NK-92 (cell line): ENCODE results near the gene RNF182.
"Not testable (repeated sequence)": the region's sequence is repeated elsewhere in the genome, so short reads cannot be mapped to it uniquely, and the experiment has no call there.

Experiments used
- DNase-seq: peaks from one replicate; lab custom pipeline; 2025; ENCODE audit not compliant: unreplicated experiment; lab: John Stamatoyannopoulos, UW

Gene RNF182

GRCh38 chr6:13993416-13993815 is 68.7 kb downstream of the RNF182 start:
- DNase-seq, result no peak

- DNase-seq, result no peak
Measured at GRCh38 chr6:13998356-13998755, 73.6 kb downstream of the RNF182 start.

GRCh38 chr6:14000901-14001300 is 76.1 kb downstream of the RNF182 start:
- DNase-seq, result no peak

GRCh38 chr6:14001329-14002012 is 76.7 kb downstream of the RNF182 start:
- no peak for DNase-seq

DNA sequence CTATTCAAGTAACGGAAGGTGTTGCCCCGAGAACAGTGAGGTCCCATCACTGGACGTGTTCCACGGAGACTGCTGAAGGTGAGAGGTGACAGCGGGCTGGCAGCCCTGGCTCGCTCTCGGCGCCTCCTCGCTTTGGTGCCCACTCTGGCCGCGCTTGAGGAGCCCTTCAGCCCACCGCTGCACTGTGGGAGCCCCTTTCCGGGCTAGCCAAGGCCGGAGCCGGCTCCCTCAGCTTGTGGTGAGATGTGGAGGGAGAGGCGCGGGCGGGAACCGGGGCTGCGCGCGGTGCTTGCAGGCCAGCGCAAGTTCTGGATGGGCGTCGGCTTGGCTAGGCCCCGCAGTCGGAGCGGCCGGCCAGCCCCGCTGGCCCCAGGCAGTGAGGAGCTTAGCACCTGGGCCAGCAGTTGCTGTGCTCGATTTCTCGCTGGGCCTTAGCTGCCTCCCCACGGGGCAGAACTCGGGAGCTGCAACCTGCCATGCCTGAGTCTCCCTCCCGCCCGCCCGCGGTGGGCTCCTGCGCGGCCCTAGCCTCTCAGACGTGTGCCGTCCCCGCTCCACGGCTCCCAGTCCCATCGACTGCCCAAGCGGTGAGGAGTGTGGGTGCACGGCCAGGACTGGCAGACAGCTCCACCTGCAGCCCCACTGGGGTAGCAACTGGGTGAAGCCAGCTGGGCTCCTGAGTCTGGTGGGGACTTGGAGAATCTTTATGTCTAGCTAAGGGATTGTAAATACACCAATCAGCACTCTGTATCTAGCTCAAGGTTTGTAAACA is 77.6 kb downstream of the RNF182 start:
- no peak for DNase-seq

- DNase-seq, result no peak
Measured at GRCh38 chr6:14004258-14004657, 79.5 kb downstream of the RNF182 start.

- DNase-seq, result no peak
Measured at GRCh38 chr6:14008809-14009208, 84.1 kb downstream of the RNF182 start.

GRCh38 chr6:14009431-14009830 is 84.7 kb downstream of the RNF182 start:
- no peak for DNase-seq

DNA sequence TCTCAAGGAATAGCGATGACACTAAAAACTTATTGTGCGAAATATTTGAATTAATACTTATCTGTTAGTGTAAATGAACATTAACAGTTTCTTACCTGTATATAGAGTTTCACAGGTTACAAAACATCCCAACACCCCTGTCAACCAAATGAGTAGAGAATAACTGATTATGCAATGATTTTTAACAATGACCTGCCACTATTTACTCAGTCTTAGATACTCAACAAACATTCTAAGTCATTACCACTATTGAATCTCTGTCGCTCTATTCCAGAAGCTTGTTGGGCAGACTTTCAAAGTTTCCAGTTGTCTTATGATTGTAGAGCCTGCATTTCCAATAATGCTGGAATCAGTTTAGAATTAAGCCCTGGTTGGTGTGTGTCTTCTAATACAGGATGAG is 85.5 kb downstream of the RNF182 start:
- DNase-seq, result no peak

DNA sequence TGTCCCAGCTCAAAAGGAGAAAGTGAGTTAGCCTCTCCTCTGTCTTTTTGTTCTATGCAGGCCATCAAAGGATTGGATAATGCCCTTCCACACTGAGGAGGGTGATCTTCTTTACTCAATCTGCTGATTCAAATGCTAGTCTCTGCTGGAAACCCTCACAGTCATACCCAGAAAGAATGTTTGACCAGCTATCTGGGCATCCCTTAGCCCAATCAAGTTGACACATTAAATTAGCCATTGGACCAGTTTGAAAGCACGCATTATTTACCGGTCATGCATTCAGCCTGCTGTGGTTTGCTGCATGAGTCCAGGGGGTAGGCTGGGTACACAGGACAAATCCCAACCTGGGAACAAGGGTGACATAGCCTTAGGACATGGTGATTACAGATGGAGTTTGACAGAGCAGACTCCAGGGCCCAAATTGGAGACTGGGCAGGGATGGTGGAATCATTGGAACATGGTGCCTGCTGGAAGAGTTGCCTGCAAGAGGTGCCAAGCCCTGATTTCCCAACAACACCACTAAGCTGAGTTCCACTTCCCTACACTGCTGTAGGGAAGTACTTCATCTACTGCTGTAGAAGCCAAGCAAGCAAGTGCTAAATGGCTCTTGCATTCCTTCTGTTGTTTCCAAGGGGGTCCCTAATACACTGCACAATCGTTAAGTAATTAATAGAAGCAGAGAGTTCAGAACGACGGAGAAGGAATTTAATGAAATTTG is 87.7 kb downstream of the RNF182 start:
- DNase-seq, result no peak

DNA sequence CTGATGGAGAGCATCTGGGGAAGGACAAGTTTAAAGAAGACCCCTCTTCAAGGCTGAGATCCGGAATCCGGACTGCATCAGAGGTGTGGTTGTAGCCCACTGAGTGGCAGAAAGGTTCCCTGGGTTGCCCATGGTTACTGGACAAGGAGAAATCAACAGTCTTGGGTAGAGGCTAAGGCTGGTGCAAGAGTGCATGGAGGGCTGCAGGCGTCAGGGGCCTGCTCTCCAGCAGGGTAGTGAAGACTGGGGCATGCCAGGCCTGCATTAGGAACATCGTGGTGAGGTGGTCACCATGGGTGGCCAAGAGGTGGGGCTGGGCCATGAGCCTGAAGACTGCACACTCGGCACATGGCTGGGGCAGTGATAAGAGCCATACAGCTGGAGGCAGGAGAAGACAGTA is 91.2 kb downstream of the RNF182 start:
- no peak for DNase-seq

- no peak for DNase-seq
Measured at GRCh38 chr6:14016432-14016831, 91.7 kb downstream of the RNF182 start.

DNA sequence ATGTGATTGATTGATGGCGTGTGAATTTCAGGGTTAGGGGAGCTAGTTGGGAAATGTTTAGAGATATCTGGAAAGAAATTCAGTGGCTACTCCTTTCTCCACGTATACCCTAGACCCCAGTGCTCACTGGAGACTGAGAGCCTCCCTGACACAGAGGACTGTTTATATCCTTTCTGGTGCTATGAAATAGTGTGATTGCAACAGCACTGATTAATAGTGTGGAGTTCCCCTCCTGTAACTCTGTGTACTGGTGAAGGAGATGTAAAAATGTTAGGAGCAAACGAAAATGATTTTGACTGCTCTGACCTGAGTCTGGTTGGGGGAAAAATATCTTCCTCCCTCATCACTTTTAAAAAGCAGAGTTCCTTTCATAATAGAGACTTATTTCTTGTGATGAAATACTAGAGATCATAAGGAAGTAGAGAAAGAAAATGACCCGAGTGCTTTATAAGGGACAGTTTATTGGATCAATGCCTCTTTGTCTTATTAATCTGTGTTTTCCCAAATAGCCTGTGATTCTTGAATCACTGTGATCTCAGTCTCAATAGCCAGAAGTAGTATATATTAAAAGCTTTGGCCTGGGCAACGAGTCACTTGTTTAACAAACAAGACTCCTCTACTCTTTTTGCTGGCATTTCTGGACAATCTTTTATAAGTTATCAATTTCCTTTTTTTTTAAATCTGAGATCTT is 92.3 kb downstream of the RNF182 start:
- DNase-seq, result no peak

DNA sequence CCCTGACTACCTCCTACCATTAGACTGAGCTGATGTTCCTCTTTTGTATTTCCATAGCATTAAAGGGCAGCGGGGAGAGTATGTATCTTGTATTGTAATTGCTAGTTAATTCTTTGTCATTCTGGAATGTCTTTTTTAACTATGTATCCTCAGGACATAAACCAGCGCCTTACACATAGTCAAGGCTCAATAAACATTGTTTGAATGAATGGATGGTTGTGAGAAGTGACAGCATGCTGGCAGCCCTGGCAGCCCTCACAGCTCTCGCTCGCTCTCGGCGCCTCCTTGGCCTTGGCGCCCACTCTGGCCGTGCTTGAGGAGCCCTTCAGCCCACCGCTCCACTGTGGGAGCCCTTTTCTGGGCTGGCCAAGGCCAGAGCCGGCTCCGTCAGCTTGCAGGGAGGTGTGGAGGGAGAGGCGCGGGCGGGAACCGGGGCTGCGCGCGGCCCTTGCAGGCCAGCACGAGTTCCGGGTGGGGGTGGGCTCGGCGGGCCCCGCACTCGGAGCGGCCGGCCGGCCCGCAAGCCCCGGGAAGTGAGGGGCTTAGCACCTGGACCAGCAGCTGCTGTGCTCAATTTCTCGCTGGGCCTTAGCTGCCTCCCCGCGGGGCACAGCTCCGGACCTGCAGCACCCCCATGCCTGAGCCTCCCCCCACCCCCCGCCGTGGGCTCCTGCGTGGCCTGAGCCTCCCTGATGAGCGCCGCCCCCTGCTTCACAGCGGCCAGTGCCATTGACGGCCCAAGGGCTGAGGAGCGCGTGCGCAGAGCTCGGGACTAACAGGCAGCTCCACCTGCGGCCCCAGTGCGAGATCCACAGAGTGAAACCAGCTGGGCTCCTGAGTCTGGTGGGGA is 93.1 kb downstream of the RNF182 start:
- DNase-seq, result no peak

- not testable (repeated sequence) for DNase-seq
Measured at GRCh38 chr6:14018559-14018958, 93.8 kb downstream of the RNF182 start.

GRCh38 chr6:14020551-14020950 is 95.8 kb downstream of the RNF182 start:
- no peak for DNase-seq

DNA sequence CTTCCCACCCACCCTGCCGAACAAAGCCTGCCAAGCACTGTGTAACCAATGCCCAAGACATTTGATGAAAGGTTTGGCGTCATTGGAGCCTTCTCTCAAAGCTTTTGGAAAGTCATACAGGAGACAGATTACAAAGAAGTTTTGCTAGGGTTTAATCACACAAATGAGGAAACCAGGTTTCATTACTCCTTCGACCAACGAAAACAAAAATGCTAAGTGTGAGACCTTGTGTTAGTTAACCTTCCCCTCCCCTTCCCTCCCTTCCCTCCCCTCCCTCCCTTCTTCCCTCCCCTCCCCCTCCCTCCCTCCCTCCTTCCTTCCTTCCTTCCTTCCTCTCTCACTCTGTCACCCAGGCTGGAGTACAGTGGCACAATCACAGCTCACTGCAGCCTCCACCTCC is 96.7 kb downstream of the RNF182 start:
- DNase-seq, result no peak

GRCh38 chr6:14022673-14023072 is 97.9 kb downstream of the RNF182 start:
- DNase-seq, result no peak

DNA sequence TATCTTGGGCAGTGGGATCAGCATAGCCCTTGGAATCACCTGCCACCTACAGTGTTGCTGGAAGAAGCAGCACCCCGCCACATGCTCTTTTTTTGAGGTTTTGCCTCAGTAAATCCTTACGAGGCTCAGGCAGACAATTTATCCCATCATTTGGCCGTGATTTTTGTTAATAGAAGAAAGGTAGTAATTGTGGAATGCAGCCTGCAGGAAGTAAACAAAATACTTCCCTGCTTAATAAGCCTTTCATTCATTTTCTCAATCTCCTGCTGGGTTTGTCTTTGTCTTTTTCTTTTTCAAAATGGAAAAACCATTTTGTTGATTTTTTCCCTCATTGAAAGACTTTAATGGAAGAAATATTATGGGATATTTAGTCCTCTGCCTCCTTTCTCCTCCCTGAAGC is 99.1 kb downstream of the RNF182 start:
- DNase-seq, result no peak

- DNase-seq, result no peak
Measured at GRCh38 chr6:14025160-14025559, 100.4 kb downstream of the RNF182 start.
